Measurements from ENCODE around the gene P2RX3.

DNA sequence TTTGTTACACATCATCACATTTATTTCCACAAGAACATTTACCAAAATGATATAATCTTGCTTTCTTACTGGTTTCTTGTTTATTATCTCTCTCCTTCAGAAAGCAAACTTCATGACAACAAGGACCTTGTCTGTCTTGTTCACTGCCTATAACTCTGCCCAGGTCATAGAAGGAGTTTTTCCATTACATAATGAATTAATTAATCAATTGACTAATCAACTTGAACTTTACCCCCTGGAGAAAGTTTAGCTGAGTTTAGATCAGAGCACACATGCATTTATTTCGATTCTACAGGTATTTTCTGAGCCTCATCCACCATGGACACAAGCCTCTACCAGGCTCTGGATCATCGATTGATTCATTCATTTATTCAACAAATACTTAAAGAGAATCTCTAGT, 58.6 kb downstream of the P2RX3 start:
- TF ChIP-seq POLR2A (IDR thresholded peaks at IDR 0.05; ENCODE audit: control extremely low read depth in 1 of 2, low read depth in 2 of 2, low read length in 2 of 2) (no peak), SRF (IDR thresholded peaks at IDR 0.05; ENCODE audit: low read depth, low read length) (no peak), RXRA (IDR thresholded peaks at IDR 0.05; ENCODE audit: insufficient read depth, low read depth, low read length) (no peak), RAD21 (IDR thresholded peaks at IDR 0.05 in 1 of 2, conservative IDR thresholded peaks at IDR 0.05 in 1 of 2; ENCODE audit: low read depth in 2 of 2, low read length in 2 of 2) (no peak), BACH1 (IDR thresholded peaks at IDR 0.05; ENCODE audit: low read length) (no peak), TBP (IDR thresholded peaks at IDR 0.05; ENCODE audit: low read depth, low read length) (no peak)
- TF ChIP-seq, protein P1, sequence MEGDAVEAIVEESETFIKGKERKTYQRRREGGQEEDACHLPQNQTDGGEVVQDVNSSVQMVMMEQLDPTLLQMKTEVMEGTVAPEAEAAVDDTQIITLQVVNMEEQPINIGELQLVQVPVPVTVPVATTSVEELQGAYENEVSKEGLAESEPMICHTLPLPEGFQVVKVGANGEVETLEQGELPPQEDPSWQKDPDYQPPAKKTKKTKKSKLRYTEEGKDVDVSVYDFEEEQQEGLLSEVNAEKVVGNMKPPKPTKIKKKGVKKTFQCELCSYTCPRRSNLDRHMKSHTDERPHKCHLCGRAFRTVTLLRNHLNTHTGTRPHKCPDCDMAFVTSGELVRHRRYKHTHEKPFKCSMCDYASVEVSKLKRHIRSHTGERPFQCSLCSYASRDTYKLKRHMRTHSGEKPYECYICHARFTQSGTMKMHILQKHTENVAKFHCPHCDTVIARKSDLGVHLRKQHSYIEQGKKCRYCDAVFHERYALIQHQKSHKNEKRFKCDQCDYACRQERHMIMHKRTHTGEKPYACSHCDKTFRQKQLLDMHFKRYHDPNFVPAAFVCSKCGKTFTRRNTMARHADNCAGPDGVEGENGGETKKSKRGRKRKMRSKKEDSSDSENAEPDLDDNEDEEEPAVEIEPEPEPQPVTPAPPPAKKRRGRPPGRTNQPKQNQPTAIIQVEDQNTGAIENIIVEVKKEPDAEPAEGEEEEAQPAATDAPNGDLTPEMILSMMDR (IDR thresholded peaks at IDR 0.05; ENCODE audit: control extremely low read depth in 1 of 3, insufficient read depth in 1 of 3, low read depth in 1 of 3, low read length in 3 of 3) = no peak
- TF ChIP-seq, protein P2, sequence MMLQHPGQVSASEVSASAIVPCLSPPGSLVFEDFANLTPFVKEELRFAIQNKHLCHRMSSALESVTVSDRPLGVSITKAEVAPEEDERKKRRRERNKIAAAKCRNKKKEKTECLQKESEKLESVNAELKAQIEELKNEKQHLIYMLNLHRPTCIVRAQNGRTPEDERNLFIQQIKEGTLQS (IDR thresholded peaks at IDR 0.05; ENCODE audit: insufficient read depth, low read depth, low read length) = no peak

Measured in H1 (cell line).